Mesendoderm (in vitro differentiated cells): ENCODE data around the gene MAGED4B. TPM values are rescaled to one million over a fixed set of nuclear protein-coding genes. Genes with fewer than 3 reads are reported as not detected.
"Not testable (repeated sequence)": the region's sequence is repeated elsewhere in the genome, so short reads cannot be mapped to it uniquely, and the experiment has no call there.

ENCODE experiments used
- DNase-seq: peaks from one replicate; pipeline ENCODE4 v3.0.0; 2013
- H2AK5ac ChIP-seq: 2 replicates; pipeline ENCODE4 v1.6.1; 2013; ENCODE audit warnings: low read length, inconsistent platforms
- H2BK120ac ChIP-seq: 2 replicates; pipeline ENCODE4 v1.6.1; 2013; ENCODE audit warnings: low read depth, mild to moderate bottlenecking, low read length, moderate library complexity, mixed read lengths
- H2BK15ac ChIP-seq: replicated peaks from 2 replicates; pipeline ENCODE4 v1.6.1; 2013; ENCODE audit warnings: low read depth, mild to moderate bottlenecking, moderate library complexity
- H2BK5ac ChIP-seq: 2 replicates; pipeline ENCODE4 v1.6.1; 2013; ENCODE audit warnings: low read length, inconsistent platforms
- H3K18ac ChIP-seq: 2 replicates; pipeline ENCODE4 v1.6.1; 2013; ENCODE audit warnings: mild to moderate bottlenecking, low read length, mixed read lengths
- H3K23ac ChIP-seq: one replicate; pipeline ENCODE4 v1.6.1; 2013; ENCODE audit warnings: low read length
- H3K27ac ChIP-seq: 2 replicates; pipeline ENCODE4 v1.5.1; 2013; ENCODE audit warnings: low read depth, mild to moderate bottlenecking, inconsistent platforms, low read length, moderate library complexity
- H3K27me3 ChIP-seq: 2 replicates; pipeline ENCODE4 v1.6.1; 2013; ENCODE audit warnings: low read length, control low read depth, mild to moderate bottlenecking, inconsistent platforms; ENCODE audit not compliant: insufficient read depth, poor library complexity
- H3K36me3 ChIP-seq: 2 replicates; pipeline ENCODE4 v1.6.1; 2013; ENCODE audit warnings: low read length, inconsistent platforms; ENCODE audit not compliant: control insufficient read depth, insufficient read depth
- H3K4ac ChIP-seq: one replicate; pipeline ENCODE4 v1.6.1; 2013; ENCODE audit warnings: low read depth, mild to moderate bottlenecking, low read length, moderate library complexity
- H3K4me1 ChIP-seq: 2 replicates; pipeline ENCODE4 v1.6.1; 2013; ENCODE audit warnings: low read depth, low read length, inconsistent platforms; ENCODE audit not compliant: control insufficient read depth
- H3K4me2 ChIP-seq: 2 replicates; pipeline ENCODE4 v1.6.1; 2013; ENCODE audit warnings: low read length
- H3K4me3 ChIP-seq: 2 replicates; pipeline ENCODE4 v1.5.1; 2013; ENCODE audit warnings: mild to moderate bottlenecking, low read length
- H3K56ac ChIP-seq: one replicate; pipeline ENCODE4 v1.6.1; 2013; ENCODE audit warnings: low read length
- H3K79me1 ChIP-seq: 2 replicates; pipeline ENCODE4 v1.6.1; 2013; ENCODE audit warnings: low read length, inconsistent platforms
- H3K79me2 ChIP-seq: 2 replicates; pipeline ENCODE4 v1.6.1; 2013; ENCODE audit warnings: mild to moderate bottlenecking, low read length; ENCODE audit not compliant: control insufficient read depth, insufficient read depth
- H3K9ac ChIP-seq: 2 replicates; pipeline ENCODE4 v1.6.1; 2013; ENCODE audit warnings: low read length, inconsistent platforms
- H4K5ac ChIP-seq: one replicate; pipeline ENCODE4 v1.6.1; 2013; ENCODE audit warnings: low read length
- H4K8ac ChIP-seq: one replicate; pipeline ENCODE4 v1.6.1; 2013; ENCODE audit warnings: low read depth, mild to moderate bottlenecking, control low read depth, low read length, moderate library complexity
- WGBS: extraction: QIAGEN DNeasy Blood & Tissue Kit; methylation state at CpG from one replicate; pipeline ENCODE4 v1.1.7; 2013; ENCODE audit warnings: low lambda C conversion rate, missing lambda C conversion rate; ENCODE audit not compliant: insufficient coverage; ENCODE audit errors: extremely low coverage; 5-methylcytosine and 5-hydroxymethylcytosine counted together
- polyA plus RNA-seq, 2 experiments: library from polyadenylated mRNA; stranded (reverse); fragments of 200-250 nt; gene quantifications; one replicate each; pipeline ENCODE4 v1.2.3, GENCODE V29; 2013

Gene MAGED4B
- 75.7 TPM for polyA plus RNA-seq (2013, experiment 1 of 2)
- 83.4 TPM for polyA plus RNA-seq (2013, experiment 2 of 2)

- not testable (repeated sequence) for H3K36me3 ChIP-seq, H3K79me1 ChIP-seq, H3K18ac ChIP-seq, H3K79me2 ChIP-seq, H3K4me3 ChIP-seq, H3K4me2 ChIP-seq, H3K4me1 ChIP-seq, H3K27me3 ChIP-seq, H3K9ac ChIP-seq, H2BK15ac ChIP-seq, H2BK120ac ChIP-seq, H4K5ac ChIP-seq, H3K56ac ChIP-seq, H3K23ac ChIP-seq, H3K27ac ChIP-seq, H2BK5ac ChIP-seq, H4K8ac ChIP-seq, H2AK5ac ChIP-seq, H3K4ac ChIP-seq, DNase-seq
- WGBS = no CpG with 5 or more reads among the region's 56 CpGs
These were observed at the start of gene MAGED4B for GRCh38 chrX:52068666-52069640. Gene MAGED4B (minus strand): TSS chrX:52069183. CDS start chrX:52068172, 1,011 bp downstream.

GRCh38 chrX:52118262-52118661 lies 49.3 kb upstream of the MAGED4B start:
- Histone ChIP-seq H3K9ac (no peak overlapping the region), H3K79me1 (no peaks in the 10 kb centered on the region), H3K27me3 (no peaks in the 10 kb centered on the region), H3K56ac (no peak overlapping the region), H3K79me2 (no peaks in the 10 kb centered on the region), H2AK5ac (no peak overlapping the region), H3K18ac (no peak overlapping the region), H3K36me3 (no peaks in the 10 kb centered on the region), H2BK5ac (no peak overlapping the region), H2BK15ac (no peak overlapping the region), H4K5ac (no peak overlapping the region), H2BK120ac (no peak overlapping the region), H3K23ac (no peak overlapping the region), H4K8ac (no peak overlapping the region), H3K4me3 (no peak overlapping the region), H3K4ac (no peak overlapping the region), H3K4me1 (no peaks in the 10 kb centered on the region), H3K27ac (no peak overlapping the region), H3K4me2 (no peak overlapping the region)
- no CpG with 5 or more reads among the region's 3 CpGs for WGBS
- DNase-seq = peak; percentile 0

GRCh38 chrX:52082578-52082977 lies 13.6 kb upstream of the MAGED4B start:
- Histone ChIP-seq H3K79me1 (no peaks in the 10 kb centered on the region), H3K27ac (no peak overlapping the region), H2AK5ac (no peak overlapping the region), H3K4me2 (no peak overlapping the region), H3K79me2 (no peaks in the 10 kb centered on the region), H3K18ac (no peak overlapping the region), H3K4me1 (no peaks in the 10 kb centered on the region), H2BK120ac (no peak overlapping the region), H3K4me3 (no peak overlapping the region), H3K56ac (no peak overlapping the region), H3K9ac (no peak overlapping the region), H4K5ac (no peak overlapping the region), H3K23ac (no peak overlapping the region), H2BK15ac (no peak overlapping the region), H3K36me3 (no peaks in the 10 kb centered on the region), H4K8ac (no peak overlapping the region), H2BK5ac (no peak overlapping the region), H3K27me3 (no peaks in the 10 kb centered on the region), H3K4ac (no peak overlapping the region)
- no CpG with 5 or more reads among the region's 4 CpGs for WGBS
- DNase-seq = no peak

GRCh38 chrX:52078131-52078530 lies 9.1 kb upstream of the MAGED4B start:
- no CpG with 5 or more reads among the region's 1 CpG for WGBS
- Histone ChIP-seq H4K8ac (no peak overlapping the region), H3K9ac (no peak overlapping the region), H3K56ac (no peak overlapping the region), H2BK5ac (no peak overlapping the region), H3K4me1 (no peaks in the 10 kb centered on the region), H3K27me3 (no peaks in the 10 kb centered on the region), H3K4ac (no peak overlapping the region), H3K18ac (no peak overlapping the region), H3K23ac (no peak overlapping the region), H2BK15ac (no peak overlapping the region), H2BK120ac (no peak overlapping the region), H3K79me2 (no peaks in the 10 kb centered on the region), H3K79me1 (no peaks in the 10 kb centered on the region), H3K4me2 (no peak overlapping the region), H3K27ac (no peak overlapping the region), H2AK5ac (no peak overlapping the region), H4K5ac (no peak overlapping the region), H3K4me3 (no peak overlapping the region), H3K36me3 (no peaks in the 10 kb centered on the region)
- DNase-seq = no peak

- H3K4me3 ChIP-seq, H2BK120ac ChIP-seq, H3K27ac ChIP-seq, H3K23ac ChIP-seq, H3K79me2 ChIP-seq, DNase-seq, H3K56ac ChIP-seq, H3K79me1 ChIP-seq, H3K4me1 ChIP-seq, H3K4ac ChIP-seq, H2BK15ac ChIP-seq, H3K27me3 ChIP-seq, H2AK5ac ChIP-seq, H3K36me3 ChIP-seq, H4K5ac ChIP-seq, H2BK5ac ChIP-seq, H3K9ac ChIP-seq, H4K8ac ChIP-seq, H3K18ac ChIP-seq, H3K4me2 ChIP-seq: not testable (repeated sequence)
- no CpG with 5 or more reads among the region's 6 CpGs for WGBS
These were observed 26.7 kb downstream of the MAGED4B start for GRCh38 chrX:52042288-52042687.
